ENCODE data around the gene JDP2.

The JDP2 gene

GRCh38 chr14:75522983-75523318 lies 95.1 kb downstream of the JDP2 start:
- Histone ChIP-seq H3K4me3 (peak overlapping the region in 1 of 2 donors; percentile 30), H3K27me3 (peaks cover 0 to 22% of the 10 kb centered on the region in 2 donors), H3K9me3 (no peaks in the 10 kb centered on the region), H3K27ac (no peak overlapping the region), H3K36me3 (no peaks in the 10 kb centered on the region), H3K4me1 (no peaks in the 10 kb centered on the region)
- DNase-seq = no peak
- no peak for TF ChIP-seq CTCF (IDR thresholded peaks at IDR 0.05)
- intact Hi-C loops (cut with DNase I; ENCODE audit: low total_unique reads) = no loop called here

Measured in tibial artery (tissue), 4 donors.